Calu3 (cell line): Measurements from ENCODE around the gene ANKS1B. TPM values are rescaled to one million over a fixed set of nuclear protein-coding genes. Genes with fewer than 3 reads are reported as not detected.

Experiments
- BruUV-seq: library from RNA; stranded (reverse); fragments of 400-500 nt; replicated peaks from 2 replicates; lab custom pipeline; 2021; lab: Mats Ljungman, UMichigan
- CTCF ChIA-PET: fragments of 300-600 bp; sonication (Branson Sonifier 250); formaldehyde crosslinking; loops from one replicate; lab custom pipeline; 2022; ENCODE audit warnings: antibody characterized with exemption; lab: Charles Lee
- DNase-seq: peaks from one replicate; pipeline ENCODE4 v3.0.0; 2022
- H3K27ac Mint-ChIP-seq: one replicate; pipeline ENCODE4 v1.8.0; 2022; ENCODE audit warnings: mixed read lengths; ENCODE audit not compliant: unreplicated experiment
- H3K27me3 Mint-ChIP-seq: one replicate; pipeline ENCODE4 v1.8.0; 2022; ENCODE audit warnings: mixed read lengths; ENCODE audit not compliant: unreplicated experiment
- H3K36me3 Mint-ChIP-seq: one replicate; pipeline ENCODE4 v1.8.0; 2022; ENCODE audit warnings: mild to moderate bottlenecking, moderate library complexity, mixed read lengths; ENCODE audit not compliant: insufficient read depth, unreplicated experiment
- H3K4me1 Mint-ChIP-seq: one replicate; pipeline ENCODE4 v1.8.0; 2022; ENCODE audit warnings: mild to moderate bottlenecking, low read depth, mixed read lengths; ENCODE audit not compliant: unreplicated experiment
- H3K4me3 Mint-ChIP-seq: one replicate; pipeline ENCODE4 v1.8.0; 2022; ENCODE audit warnings: mild to moderate bottlenecking, low read depth, moderate library complexity, mixed read lengths; ENCODE audit not compliant: unreplicated experiment
- H3K9me3 Mint-ChIP-seq: one replicate; pipeline ENCODE4 v1.8.0; 2022; ENCODE audit warnings: low read depth, mixed read lengths; ENCODE audit not compliant: unreplicated experiment
- CTCF ChIP-seq: fragments of 200-600 bp; IDR thresholded peaks from one replicate; pipeline ENCODE4 v1.8.0; 2022; ENCODE audit warnings: antibody characterized with exemption; ENCODE audit not compliant: unreplicated experiment
- intact Hi-C: fragments of 100-400 bp; cut with micrococcal nuclease; formaldehyde crosslinking; loops from one replicate; pipeline ENCODE4 v1.10.0; 2022; ENCODE audit not compliant: unreplicated experiment
- total RNA-seq: library from RNA; stranded (reverse); gene quantifications from 2 replicates; pipeline ENCODE4 v1.2.3, GENCODE V29; 2022

ANKS1B gene
- total RNA-seq, 1 experiment from 2014 or later = 1.7 TPM

- Mint-ChIP-seq H3K27ac (no peak overlapping the region), H3K4me3 (no peak overlapping the region)
Observed at GRCh38 chr12:98828802-98829600, 1155.7 kb downstream of the ANKS1B start.

GRCh38 chr12:98823012-98823411 lies 1161.7 kb downstream of the ANKS1B start:
- no peak for TF ChIP-seq CTCF
- no peak for DNase-seq
- CTCF ChIA-PET = no interaction called here
- Mint-ChIP-seq H3K36me3 (no peaks in the 10 kb centered on the region), H3K27ac (no peak overlapping the region), H3K9me3 (no peaks in the 10 kb centered on the region), H3K27me3 (peaks cover 56% of the 10 kb centered on the region), H3K4me3 (no peak overlapping the region), H3K4me1 (no peaks in the 10 kb centered on the region)
- no TSS peak for BruUV-seq
- intact Hi-C loops = no loop called here

More at GRCh38 chr12:98828802-98829600, 1155.7 kb downstream of the ANKS1B start:
- TF ChIP-seq CTCF = no peak
- no TSS peak for BruUV-seq
- DNase-seq = no peak
- CTCF ChIA-PET = no interaction called here
- Mint-ChIP-seq H3K9me3 (no peaks in the 10 kb centered on the region), H3K36me3 (no peaks in the 10 kb centered on the region), H3K4me1 (no peaks in the 10 kb centered on the region), H3K27me3 (peaks cover 75% of the 10 kb centered on the region)
- intact Hi-C loops = no loop called here

- CTCF ChIA-PET = no interaction called here
- no TSS peak for BruUV-seq
- no peaks in the 10 kb centered on the region for H3K36me3 Mint-ChIP-seq
- TF ChIP-seq CTCF = no peak
- no peak overlapping the region for H3K27ac Mint-ChIP-seq
- intact Hi-C loops = no loop called here
- H3K9me3 Mint-ChIP-seq = no peaks in the 10 kb centered on the region
- H3K4me3 Mint-ChIP-seq = no peak overlapping the region
- peaks cover 56% of the 10 kb centered on the region for H3K27me3 Mint-ChIP-seq
- DNase-seq = no peak
- no peaks in the 10 kb centered on the region for H3K4me1 Mint-ChIP-seq
Observed at GRCh38 chr12:98821866-98822265, 1162.9 kb downstream of the ANKS1B start.

GRCh38 chr12:98821232-98821631 lies 1163.5 kb downstream of the ANKS1B start:
- Mint-ChIP-seq H3K9me3 (no peaks in the 10 kb centered on the region), H3K27ac (no peak overlapping the region), H3K27me3 (peaks cover 54% of the 10 kb centered on the region), H3K36me3 (no peaks in the 10 kb centered on the region), H3K4me1 (no peaks in the 10 kb centered on the region), H3K4me3 (no peak overlapping the region)
- CTCF ChIA-PET = no interaction called here
- TF ChIP-seq CTCF = no peak
- DNase-seq = no peak
- no TSS peak for BruUV-seq
- intact Hi-C loops = no loop called here
